HG03575 (cell line): ENCODE data around the gene ALPI.

Experiments
- ATAC-seq: cut with Tn5 transposase; IDR thresholded peaks from one replicate; pipeline ENCODE4 v1.9.1; 2021; ENCODE audit not compliant: unreplicated experiment, insufficient number of reproducible peaks, low FRiP score; ENCODE audit errors: extremely low read depth

Gene ALPI

DNA sequence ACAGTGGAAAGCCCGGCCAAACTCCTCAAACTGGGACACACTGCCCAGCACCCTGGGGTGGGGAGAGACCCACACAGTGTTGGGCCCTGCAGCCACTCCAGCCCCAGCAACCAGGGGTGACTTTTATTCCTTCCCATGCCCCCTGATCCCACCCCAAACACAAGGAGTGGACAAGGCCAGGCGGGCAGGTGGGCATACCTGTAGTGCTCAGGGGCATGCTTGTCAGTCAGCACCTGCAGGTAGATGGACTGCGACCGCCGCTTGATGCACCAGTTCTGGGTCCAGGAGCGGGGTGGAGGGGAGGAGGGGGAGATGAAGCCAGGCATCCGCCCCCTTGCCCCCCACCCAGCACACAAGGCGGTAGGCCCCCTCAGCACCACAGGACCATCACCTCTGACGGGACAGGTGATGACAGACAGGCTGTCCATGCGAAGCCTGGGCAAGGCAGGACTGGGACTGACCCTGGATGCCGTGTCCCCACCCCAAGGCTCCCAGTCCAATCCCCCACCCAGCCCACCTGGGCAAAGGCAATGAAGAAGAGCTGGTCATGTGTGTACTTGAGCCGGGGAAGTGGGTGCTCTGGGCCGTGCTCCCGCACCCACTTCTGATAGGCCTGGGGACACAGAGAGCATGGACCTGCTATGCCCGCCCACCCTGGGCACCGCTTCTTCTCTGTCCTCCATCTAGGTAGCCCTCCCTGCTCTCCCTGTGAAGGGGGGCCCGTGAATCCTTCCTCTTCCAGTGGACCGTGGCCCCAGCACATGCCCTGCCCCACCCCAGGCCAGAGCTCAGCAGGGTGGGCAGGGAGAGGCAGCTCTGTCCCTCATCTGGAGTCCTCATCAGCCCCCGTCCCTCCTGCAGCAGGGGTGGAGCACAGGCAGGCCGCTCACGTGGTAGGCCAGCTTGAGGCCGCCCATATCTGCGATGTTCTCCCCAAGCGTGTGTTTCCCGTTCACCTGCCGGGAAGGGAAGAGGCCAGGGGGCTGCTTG, 24.5 kb downstream of the ALPI start:
- ATAC-seq = no peak

DNA sequence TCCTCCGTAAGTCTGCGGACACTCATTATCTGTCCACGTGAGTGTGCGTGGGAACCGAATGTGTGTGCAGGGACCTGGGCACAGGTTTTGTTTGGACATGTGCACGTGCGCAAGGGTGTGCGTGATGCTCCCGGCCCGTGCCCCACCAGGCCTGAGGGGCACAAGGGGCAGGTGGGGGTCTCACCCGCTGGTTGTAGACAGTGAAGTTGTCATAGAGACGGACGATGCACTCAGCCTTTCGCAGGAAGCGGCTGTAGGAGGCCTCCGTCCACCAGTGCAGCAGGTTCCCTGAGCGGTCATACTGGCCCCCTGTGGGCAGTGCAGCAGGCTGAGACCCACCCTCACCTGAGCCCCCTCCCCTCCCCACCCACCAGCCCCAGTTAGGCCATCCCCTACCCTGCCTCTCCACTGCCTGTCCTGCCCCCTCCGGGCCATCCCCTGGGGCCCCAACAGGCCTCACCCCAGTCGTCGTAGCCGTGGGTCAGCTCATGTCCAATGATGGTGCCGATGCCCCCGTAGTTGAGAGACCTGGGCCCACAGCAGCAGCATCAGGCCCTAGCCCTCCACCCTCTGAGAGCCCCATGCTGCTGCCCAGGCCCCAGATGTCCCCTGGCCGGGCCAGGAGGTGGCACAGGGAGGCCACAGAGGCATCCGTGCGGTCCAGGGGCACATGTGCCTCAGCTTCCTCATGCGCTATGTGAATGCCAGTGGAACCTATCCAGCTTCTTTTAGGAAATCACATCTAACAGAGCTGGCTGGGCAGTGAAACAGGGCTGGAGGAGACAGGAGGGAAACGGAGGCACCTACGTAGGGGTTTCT, 25.6 kb downstream of the ALPI start:
- ATAC-seq = no peak

- ATAC-seq = no peak
These were observed 26.6 kb downstream of the ALPI start for GRCh38 chr2:232482301-232483238.

GRCh38 chr2:232483311-232483922, 27.5 kb downstream of the ALPI start:
- no peak for ATAC-seq

DNA sequence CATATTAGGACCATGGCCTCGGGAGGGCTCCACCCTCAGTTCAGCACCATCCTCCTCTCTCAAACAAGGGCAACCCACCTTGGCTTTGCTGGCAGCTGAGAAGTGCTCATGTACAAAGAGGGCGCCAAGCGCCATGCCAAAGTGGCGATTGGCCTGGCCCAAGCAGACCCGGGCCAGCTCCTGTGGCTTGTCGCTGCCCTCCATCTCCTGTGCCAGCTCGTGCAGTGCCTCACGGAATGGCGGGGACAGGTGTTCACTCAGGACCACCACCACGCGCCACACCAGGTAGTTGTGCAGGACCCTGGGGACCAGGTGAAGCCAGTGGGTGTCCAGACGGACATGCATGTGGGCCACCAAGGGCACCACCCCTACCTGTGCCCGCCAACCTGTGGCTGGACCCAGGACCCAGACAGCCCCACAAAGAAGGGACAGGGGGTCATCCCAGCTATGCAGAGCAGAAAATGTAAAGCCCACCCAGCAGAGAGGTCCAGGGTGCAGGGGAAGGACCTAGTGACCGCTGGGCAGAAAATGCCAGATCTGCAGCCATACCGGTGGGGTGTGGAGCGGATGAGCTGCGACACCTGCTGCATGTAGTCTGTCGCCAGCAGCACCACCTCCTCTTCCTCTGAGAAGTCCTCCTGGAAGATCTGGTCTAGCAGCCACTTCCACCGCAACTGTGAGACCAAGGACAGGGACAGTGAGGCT, 28.1 kb downstream of the ALPI start:
- no peak for ATAC-seq

- no peak for ATAC-seq
These were observed 28.8 kb downstream of the ALPI start for GRCh38 chr2:232484628-232485347.

GRCh38 chr2:232485348-232485756, 29.4 kb downstream of the ALPI start:
- ATAC-seq = no peak

DNA sequence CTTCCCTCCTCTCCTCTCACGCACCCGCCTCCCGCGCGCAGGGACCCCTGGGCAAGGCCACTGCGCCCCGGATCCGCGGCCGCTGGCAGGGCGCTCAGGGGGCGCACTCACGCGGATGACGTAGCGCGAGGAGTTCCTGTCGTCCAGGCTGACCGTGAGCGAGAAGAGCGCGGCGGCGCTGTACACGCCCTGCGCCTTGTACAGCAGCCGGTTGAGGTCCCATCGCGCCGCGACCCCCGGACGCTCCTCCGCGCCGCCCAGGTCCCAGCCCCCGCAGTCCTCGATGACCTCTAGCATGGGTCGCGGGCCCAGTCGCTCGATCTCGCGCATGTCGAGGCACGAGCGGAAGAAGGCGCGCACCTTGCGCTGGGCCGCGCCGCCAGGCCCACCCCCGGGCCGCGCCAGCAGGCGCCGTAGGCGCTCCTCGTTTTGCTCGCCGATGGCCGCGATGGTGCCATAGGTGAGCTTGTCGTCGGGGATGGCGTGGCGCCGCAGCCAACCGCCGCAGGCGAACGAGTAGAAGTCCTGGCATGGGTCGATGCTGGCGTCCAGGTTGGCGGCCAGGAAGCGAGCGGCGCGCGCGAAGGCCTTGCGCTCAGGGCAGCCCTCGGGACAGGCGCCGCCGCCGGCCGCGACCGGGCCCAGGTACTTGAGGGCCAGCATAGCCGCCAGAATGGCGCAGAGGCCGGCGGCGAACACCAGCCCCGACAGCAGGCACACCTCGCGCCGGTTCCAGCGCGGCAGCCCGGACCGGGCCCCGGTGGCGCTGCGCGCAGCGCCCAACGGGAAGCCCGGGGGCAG, 30.0 kb downstream of the ALPI start:
- no peak for ATAC-seq

GRCh38 chr2:232486558-232487384, 30.8 kb downstream of the ALPI start:
- no peak for ATAC-seq

DNA sequence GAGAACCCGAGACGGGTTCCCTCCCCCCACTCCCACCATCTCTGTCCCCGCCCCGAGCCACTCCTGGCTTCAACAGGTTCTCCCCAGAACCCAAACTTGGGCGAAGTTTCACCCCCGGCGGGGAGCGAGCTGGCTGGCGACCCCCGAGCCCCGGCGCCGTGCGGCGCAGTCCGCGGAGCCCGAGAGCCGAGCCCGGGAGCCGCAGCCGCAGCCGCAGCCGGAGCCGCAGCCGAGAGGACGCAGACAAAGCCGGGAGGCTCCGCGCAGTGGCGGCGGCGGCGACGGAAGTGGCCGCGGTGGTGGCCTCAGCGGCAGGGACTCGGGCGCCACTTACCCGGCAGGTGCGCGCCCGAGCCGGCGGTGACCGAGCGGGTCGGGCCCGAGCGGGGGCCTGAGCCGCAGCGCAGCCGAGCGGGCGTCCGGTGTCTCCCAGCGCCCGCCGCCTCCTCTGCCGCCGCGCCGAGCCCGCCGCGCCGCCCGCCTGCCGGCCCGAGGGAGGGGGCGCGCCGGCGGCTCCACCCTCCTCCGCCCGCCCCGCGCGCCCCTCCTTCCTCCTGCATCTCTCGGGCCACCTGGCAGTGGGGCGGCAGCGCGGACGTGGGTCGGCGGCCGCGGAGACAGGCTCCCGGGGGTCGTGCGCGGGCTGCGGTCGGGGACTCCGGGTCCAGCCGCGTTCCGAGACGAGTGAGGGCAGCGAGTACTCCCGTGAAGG, 31.6 kb downstream of the ALPI start, which contains the start of gene ECEL1:
Gene ECEL1 (minus strand): TSS at position 450 of the 712 bp plus-strand sequence. CDS start 1,181 bp downstream, outside the sequence.
- no peak for ATAC-seq

DNA sequence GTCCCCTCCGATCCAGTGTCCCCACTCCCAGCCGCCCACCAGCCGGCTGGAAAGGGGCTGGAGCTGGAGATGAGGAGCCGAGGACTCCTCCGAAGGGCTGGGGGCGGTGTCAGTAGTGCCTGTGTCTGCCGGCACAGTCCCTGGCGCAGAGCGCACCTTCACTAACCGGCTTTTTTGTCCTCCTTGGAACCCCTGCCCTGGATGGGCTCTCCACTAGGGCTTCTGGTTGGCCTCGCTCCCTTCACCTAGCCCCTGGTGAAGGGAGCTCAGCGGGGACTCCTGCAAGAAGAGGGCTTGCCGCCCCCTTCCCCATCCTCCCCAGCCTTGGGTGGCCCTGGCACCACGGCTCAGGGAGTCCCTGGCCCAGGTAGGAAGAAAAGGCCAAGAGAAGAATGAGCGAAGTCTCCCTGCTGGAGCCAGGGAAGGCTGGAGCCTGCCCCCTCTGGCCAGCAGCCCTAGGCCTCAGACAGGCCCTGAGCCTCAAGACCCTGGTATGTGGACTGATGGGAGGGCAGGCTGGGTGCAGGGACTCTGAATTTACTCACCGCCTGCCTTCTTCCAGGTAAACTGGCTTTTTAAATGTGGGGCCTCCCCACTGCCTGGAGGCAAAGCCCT, 32.3 kb downstream of the ALPI start:
- no peak for ATAC-seq

DNA sequence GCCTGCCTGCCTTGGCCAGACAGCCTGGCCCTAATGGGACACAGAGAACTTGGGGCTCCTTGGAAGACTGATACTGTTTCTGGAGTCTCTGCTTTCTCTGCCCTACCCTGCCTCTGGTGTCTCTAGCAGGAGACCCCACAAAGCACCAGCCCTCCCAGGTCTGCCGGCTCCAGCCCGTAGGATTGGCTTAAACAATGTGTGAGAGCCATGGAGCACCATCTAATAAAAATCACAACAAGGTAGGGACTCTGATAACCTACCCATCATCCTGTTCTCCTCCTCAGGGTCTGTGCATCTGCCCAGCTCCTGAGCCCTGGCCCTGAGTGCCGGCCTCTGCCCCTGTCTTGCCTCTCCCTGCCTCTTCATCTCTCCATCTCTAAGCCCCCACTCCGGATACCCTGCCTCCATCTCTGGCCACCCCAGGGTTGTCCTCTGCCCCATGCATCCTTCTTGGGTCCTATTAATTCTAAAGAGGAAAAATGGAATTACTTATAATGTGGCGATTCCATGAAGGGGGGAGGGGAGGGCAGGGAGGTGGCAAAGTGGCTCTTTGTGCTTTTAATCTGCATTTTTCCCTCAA, 32.9 kb downstream of the ALPI start:
- ATAC-seq = no peak

DNA sequence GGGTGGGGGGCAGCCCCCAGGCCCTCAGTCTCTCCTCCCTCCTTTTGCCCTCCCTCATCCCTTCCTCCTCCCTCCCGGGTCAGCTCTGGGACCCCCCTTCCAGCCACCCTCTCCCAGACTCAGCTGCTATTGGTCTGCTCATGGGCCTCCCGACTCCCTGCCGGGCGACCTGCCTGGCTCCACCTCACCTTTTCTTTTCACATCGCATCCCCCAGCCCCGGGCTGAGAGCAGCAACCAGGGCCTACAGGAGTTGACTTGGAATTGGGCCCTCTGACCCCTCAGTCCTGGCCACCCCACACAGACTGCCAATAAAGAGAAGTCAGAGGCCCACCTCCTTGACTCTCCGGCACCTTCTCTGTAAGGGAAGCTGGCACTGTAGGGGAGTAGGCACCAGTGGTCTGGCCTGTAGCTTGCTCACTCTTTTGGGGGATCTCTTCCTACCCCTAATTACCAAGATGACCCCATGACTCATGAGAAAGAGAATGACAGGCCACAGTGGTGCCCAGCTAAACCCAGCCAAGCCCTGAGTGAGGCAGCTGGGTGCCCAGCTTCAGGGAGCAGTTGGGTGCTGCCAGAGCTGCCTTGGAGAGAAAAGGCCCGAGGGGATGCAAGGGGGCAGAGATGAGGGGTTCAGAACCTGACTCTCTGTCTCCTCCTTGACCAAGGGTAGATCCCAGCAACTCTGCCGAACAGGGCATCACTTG, 33.7 kb downstream of the ALPI start:
- no peak for ATAC-seq
